Stomach smooth muscle (tissue), 2 donors: Measurements from ENCODE around the gene MUC6.

Source experiments
- H3K27ac ChIP-seq: one replicate; pipeline ENCODE4 v1.7.0; 2013; ENCODE audit warnings: mild to moderate bottlenecking, low read length, inconsistent platforms
- H3K27me3 ChIP-seq, 2 donors: one replicate each; pipeline ENCODE4 v1.7.0; 2013; ENCODE audit warnings: low read length in 2 of 2; ENCODE audit not compliant: insufficient read depth in 2 of 2, control insufficient read depth in 1 of 2
- H3K36me3 ChIP-seq, 2 donors: one replicate each; pipeline ENCODE4 v1.7.0; 2013; ENCODE audit warnings: low read length in 2 of 2; ENCODE audit not compliant: control insufficient read depth in 2 of 2, insufficient read depth in 2 of 2
- H3K4me1 ChIP-seq: one replicate; pipeline ENCODE4 v1.7.0; 2013; ENCODE audit warnings: low read length; ENCODE audit not compliant: control insufficient read depth, insufficient read depth
- H3K4me3 ChIP-seq, 2 donors: one replicate each; pipeline ENCODE4 v1.7.0; 2013; ENCODE audit warnings: low read length in 2 of 2
- H3K9ac ChIP-seq, 2 donors: one replicate each; pipeline ENCODE4 v1.7.0; 2013; ENCODE audit warnings: low read length in 2 of 2, mild to moderate bottlenecking in 1 of 2
- H3K9me3 ChIP-seq, 2 donors: one replicate each; pipeline ENCODE4 v1.7.0; 2013; ENCODE audit warnings: low read length in 2 of 2; ENCODE audit not compliant: control insufficient read depth in 2 of 2
- donor health status: healthy.
- donor health status: Pancreatic carcinoma.

Gene MUC6

GRCh38 chr11:1049431-1049891, 12.9 kb upstream of the MUC6 start:
- no peaks in the 10 kb centered on the region for H3K4me1 ChIP-seq
- no peak overlapping the region for H3K27ac ChIP-seq
- no peak overlapping the region for H3K4me3 ChIP-seq
- H3K9me3 ChIP-seq, result no peaks in the 10 kb centered on the region
- H3K36me3 ChIP-seq, result no peaks in the 10 kb centered on the region
- H3K9ac ChIP-seq, result no peak overlapping the region
- peaks cover 26 to 30% of the 10 kb centered on the region in 2 donors for H3K27me3 ChIP-seq

DNA sequence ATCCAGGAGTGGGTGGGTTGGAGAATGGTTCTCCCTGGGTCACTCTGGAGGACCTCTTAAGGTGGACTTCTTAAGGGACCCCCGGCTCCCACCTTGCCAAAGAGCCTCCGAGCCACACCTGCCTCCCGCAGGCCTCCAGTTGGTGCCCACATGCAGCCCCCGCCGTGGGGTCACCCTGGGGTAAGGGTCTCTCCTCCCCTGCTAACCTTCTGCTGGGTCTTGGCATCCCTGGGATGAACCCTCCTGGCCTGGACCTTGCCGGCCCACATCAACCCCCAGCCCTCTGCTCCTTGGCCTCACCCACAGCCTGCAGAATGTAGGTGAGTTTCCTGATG, 12.5 kb upstream of the MUC6 start:
- Histone ChIP-seq H3K9ac (no peak overlapping the region), H3K4me1 (no peaks in the 10 kb centered on the region), H3K9me3 (no peaks in the 10 kb centered on the region), H3K36me3 (no peaks in the 10 kb centered on the region), H3K27me3 (peaks cover 24 to 30% of the 10 kb centered on the region in 2 donors), H3K27ac (no peak overlapping the region), H3K4me3 (no peak overlapping the region)

DNA sequence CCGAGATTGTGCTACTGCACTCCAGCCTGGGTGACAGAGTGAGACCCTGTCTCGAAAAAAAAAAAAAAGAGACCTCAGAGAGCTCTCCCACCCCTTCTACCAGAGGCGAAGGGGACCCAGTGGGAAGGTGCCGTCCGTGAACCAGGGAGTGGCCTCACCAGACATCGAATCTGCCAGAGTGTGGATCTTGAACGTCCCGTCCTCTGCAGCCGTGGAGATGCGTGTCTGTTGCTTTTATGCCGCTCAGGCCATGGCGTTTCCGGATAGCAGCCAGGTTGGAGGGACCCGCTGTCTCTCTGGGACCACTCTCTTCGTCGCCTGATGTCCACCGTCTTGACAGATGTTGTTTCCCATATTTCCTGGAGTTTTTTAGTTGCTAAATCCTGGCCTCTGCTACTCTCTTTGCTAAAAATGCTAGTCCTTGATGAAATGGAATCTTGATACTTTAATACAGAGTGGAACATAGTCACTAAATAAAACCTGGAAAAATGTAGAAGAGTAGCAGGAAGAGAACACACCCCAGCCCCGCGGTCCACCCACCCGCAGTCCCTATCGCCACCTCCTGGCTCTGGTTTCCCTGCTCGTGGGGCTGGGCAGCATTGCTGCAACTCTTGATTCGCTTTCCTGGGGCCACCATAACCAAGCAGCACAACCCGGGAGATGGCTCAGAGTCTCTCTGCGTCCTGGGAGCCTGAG, 12.0 kb upstream of the MUC6 start:
- no peaks in the 10 kb centered on the region for H3K36me3 ChIP-seq
- no peak overlapping the region for H3K9ac ChIP-seq
- no peak overlapping the region for H3K27ac ChIP-seq
- no peaks in the 10 kb centered on the region for H3K4me1 ChIP-seq
- peaks cover 21 to 28% of the 10 kb centered on the region in 2 donors for H3K27me3 ChIP-seq
- no peaks in the 10 kb centered on the region for H3K9me3 ChIP-seq
- H3K4me3 ChIP-seq, result no peak overlapping the region

GRCh38 chr11:1047595-1048156, 11.2 kb upstream of the MUC6 start:
- Histone ChIP-seq H3K36me3 (no peaks in the 10 kb centered on the region), H3K4me3 (no peak overlapping the region), H3K9ac (no peak overlapping the region), H3K27ac (no peak overlapping the region), H3K4me1 (no peaks in the 10 kb centered on the region), H3K27me3 (peaks cover 15 to 25% of the 10 kb centered on the region in 2 donors), H3K9me3 (no peaks in the 10 kb centered on the region)

- Histone ChIP-seq H3K27ac (no peak overlapping the region), H3K4me1 (no peaks in the 10 kb centered on the region), H3K27me3 (peaks cover 18 to 19% of the 10 kb centered on the region in 2 donors), H3K4me3 (no peak overlapping the region), H3K9me3 (no peaks in the 10 kb centered on the region), H3K36me3 (no peaks in the 10 kb centered on the region), H3K9ac (no peak overlapping the region)
Observed at GRCh38 chr11:1044160-1044559, 7.6 kb upstream of the MUC6 start.

- Histone ChIP-seq H3K4me1 (no peaks in the 10 kb centered on the region), H3K27ac (no peak overlapping the region), H3K27me3 (peaks cover 18 to 19% of the 10 kb centered on the region in 2 donors), H3K9me3 (no peaks in the 10 kb centered on the region), H3K9ac (no peak overlapping the region), H3K36me3 (no peaks in the 10 kb centered on the region), H3K4me3 (no peak overlapping the region)
Observed at GRCh38 chr11:1043563-1044096, 7.1 kb upstream of the MUC6 start.

DNA sequence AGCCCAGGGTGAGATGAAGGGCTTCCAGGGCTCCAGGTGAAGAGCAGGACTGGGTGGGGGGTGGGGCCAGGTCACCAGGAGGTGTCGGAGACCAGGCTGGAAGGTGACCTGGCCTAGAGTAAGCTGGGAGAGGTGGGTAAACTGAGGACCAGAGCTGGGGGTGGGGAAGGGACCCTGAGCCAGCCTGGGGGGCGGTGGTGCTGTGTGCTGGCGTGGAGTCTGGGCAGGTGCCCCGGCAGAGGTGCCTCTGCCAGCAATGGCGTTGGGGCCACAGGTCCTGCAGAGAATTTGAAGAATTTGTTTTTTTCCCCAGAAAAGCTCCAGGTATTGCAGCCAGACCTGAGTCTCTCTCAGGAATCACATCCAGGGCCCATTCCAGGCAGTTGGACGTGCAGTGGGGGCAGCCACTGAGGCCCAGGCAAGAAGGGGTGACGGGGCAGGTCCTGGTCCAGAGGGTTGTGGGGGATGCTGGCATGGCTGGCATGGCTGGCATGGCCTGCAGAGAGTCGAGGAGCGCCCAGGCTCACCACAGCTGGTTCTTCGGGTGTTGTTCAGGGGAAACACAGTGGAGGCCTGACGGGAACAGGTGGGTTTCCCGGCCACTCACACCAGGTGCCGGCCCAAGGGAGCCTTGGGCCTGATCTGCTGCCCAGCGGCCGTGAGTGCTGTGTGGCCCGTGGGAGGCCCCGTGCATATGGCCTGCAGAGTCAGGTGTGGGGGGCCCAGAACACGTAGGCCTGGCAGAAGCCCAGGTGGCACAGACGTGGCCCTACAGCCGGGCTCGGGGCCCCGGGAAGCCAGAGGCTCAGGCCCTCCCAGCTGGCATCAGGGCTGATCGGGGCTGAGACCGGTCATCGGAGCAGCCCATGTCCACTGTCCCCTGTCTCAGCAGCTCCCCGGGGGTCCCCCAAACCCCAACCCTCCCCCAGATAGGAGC, 6.4 kb upstream of the MUC6 start:
- peaks cover 22% of the 10 kb centered on the region in 2 donors for H3K27me3 ChIP-seq
- no peaks in the 10 kb centered on the region for H3K36me3 ChIP-seq
- no peaks in the 10 kb centered on the region for H3K9me3 ChIP-seq
- no peak overlapping the region for H3K27ac ChIP-seq
- no peak overlapping the region for H3K4me3 ChIP-seq
- no peaks in the 10 kb centered on the region for H3K4me1 ChIP-seq
- H3K9ac ChIP-seq, result no peak overlapping the region

DNA sequence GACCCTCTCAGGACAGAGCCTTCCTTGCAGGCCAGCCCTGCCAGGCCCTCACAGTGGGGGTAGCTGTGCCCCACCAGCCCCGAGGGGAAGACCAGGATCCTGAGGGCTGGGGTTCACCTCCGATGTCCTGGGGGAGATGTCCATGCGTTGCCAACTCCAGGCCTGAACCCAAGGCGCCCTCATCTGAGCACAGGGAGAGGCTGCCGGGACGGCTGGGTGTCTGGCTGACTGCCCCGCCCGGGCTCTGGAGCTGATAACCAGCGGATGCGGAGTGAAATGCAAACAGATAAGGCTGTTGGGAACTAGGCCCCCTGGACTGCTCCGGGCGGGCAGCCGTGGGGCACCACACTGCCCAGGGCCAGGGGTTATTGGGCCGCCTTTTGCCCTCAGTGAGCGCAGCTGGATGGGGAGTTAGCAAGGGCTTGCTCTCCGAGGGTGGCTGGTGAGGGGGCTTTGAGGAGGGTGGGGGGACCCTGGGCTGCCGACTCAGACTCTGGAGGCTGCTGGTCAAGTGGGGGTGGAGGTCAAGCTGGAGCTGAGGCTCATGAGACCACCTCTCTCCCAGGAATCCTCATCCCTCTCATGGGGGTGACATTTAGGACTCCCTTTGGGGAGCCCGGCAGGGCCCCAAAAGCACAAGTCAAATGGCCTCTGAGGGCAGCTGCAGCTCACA, 5.6 kb upstream of the MUC6 start:
- H3K27ac ChIP-seq, result no peak overlapping the region

DNA sequence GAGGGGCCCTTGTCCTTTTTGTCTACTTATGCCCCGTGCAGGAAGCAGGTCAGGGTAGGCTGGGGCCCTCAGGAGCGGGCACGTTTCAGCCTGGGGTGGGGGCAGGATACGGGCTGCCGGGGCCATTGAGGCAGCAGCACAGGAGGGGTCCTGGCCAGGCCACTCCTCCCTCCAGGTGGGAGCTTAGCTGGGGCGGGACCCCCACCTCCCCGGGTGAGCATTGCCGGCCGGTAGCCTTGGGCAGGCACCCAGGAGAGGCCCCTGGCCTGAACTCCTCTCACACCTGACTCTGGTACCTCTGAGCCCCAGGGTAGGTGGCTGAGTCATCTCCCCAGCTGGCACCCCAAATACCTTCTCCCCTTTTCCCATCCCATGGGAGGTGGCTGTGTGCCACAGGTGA, 5.0 kb upstream of the MUC6 start:
- H3K36me3 ChIP-seq, result no peaks in the 10 kb centered on the region
- H3K4me1 ChIP-seq, result no peaks in the 10 kb centered on the region
- no peak overlapping the region for H3K9ac ChIP-seq
- no peaks in the 10 kb centered on the region for H3K9me3 ChIP-seq
- peaks cover 21 to 29% of the 10 kb centered on the region in 2 donors for H3K27me3 ChIP-seq
- H3K4me3 ChIP-seq, result no peak overlapping the region
- H3K27ac ChIP-seq, result no peak overlapping the region

More for the DNA sequence above, 5.6 kb upstream of the MUC6 start:
- Histone ChIP-seq H3K27me3 (peaks cover 19 to 25% of the 10 kb centered on the region in 2 donors), H3K9me3 (no peaks in the 10 kb centered on the region), H3K4me3 (no peak overlapping the region), H3K9ac (no peak overlapping the region), H3K36me3 (no peaks in the 10 kb centered on the region), H3K4me1 (no peaks in the 10 kb centered on the region)

- no peaks in the 10 kb centered on the region for H3K9me3 ChIP-seq
- no peaks in the 10 kb centered on the region for H3K4me1 ChIP-seq
- H3K36me3 ChIP-seq, result no peaks in the 10 kb centered on the region
- H3K27me3 ChIP-seq, result peaks cover 21 to 29% of the 10 kb centered on the region in 2 donors
- no peak overlapping the region for H3K4me3 ChIP-seq
- no peak overlapping the region for H3K27ac ChIP-seq
- no peak overlapping the region for H3K9ac ChIP-seq
Observed at GRCh38 chr11:1041149-1041467, 4.6 kb upstream of the MUC6 start.
